HG03442 (cell line): Measurements from ENCODE around the gene PIGP.
"Not testable (repeated sequence)": the region's sequence is repeated elsewhere in the genome, so short reads cannot be mapped to it uniquely, and the experiment has no call there.

Experiments used
- ATAC-seq: cut with Tn5 transposase; IDR thresholded peaks from one replicate; pipeline ENCODE4 v1.9.1; 2021; ENCODE audit warnings: mild to moderate bottlenecking, moderate library complexity; ENCODE audit not compliant: unreplicated experiment

Gene PIGP

GRCh38 chr21:37045149-37045548 is 27.7 kb downstream of the PIGP start:
- no peak for ATAC-seq

- no peak for ATAC-seq
Observed at GRCh38 chr21:37044643-37045042, 28.2 kb downstream of the PIGP start.

- ATAC-seq: no peak
Observed at GRCh38 chr21:37043818-37044217, 29.1 kb downstream of the PIGP start.

- ATAC-seq: no peak
Observed at GRCh38 chr21:37041706-37042271, 31.1 kb downstream of the PIGP start.

- ATAC-seq: no peak
Observed at GRCh38 chr21:37040212-37040611, 32.7 kb downstream of the PIGP start.

GRCh38 chr21:37039411-37040075 is 33.3 kb downstream of the PIGP start:
- no peak for ATAC-seq

GRCh38 chr21:37036177-37036576 is 36.7 kb downstream of the PIGP start:
- no peak for ATAC-seq

GRCh38 chr21:37034394-37034793 is 38.5 kb downstream of the PIGP start:
- not testable (repeated sequence) for ATAC-seq

- no peak for ATAC-seq
Observed at GRCh38 chr21:37032877-37033471, 39.9 kb downstream of the PIGP start.

- no peak for ATAC-seq
Observed at GRCh38 chr21:37032293-37032692, 40.6 kb downstream of the PIGP start.

- no peak for ATAC-seq
Observed at GRCh38 chr21:37030864-37031263, 42.0 kb downstream of the PIGP start.

- ATAC-seq: no peak
Observed at GRCh38 chr21:37028570-37028969, 44.3 kb downstream of the PIGP start.

GRCh38 chr21:37026499-37026898 is 46.4 kb downstream of the PIGP start:
- no peak for ATAC-seq

GRCh38 chr21:37017951-37018679 is 54.8 kb downstream of the PIGP start:
- ATAC-seq: no peak
